ENCODE measurements around the gene STK10. TPM values are rescaled to one million over a fixed set of nuclear protein-coding genes. Genes with fewer than 3 reads are reported as not detected.
A peak's percentile ranks its signal among the peaks of the same experiment; 100 is the strongest.

Gene STK10
- total RNA-seq, 1 donor from 2014 or later, result 60.2 TPM

- H3K27me3 ChIP-seq (ENCODE audit: insufficient read depth, low read length), result no peaks in the 10 kb centered on the region
- peaks cover 24% of the 10 kb centered on the region for H3K4me1 ChIP-seq (ENCODE audit: insufficient read depth, low read length)
- H3K36me3 ChIP-seq (ENCODE audit: insufficient read depth, low read length), result peaks cover 2% of the 10 kb centered on the region
- Mint-ChIP-seq H3K4me1 (ENCODE audit: low read depth, unreplicated experiment) (peaks cover 47% of the 10 kb centered on the region), H3K9me3 (ENCODE audit: unreplicated experiment) (no peaks in the 10 kb centered on the region), H3K36me3 (ENCODE audit: low read depth, unreplicated experiment) (peaks cover 28% of the 10 kb centered on the region), H3K27me3 (ENCODE audit: low read depth, unreplicated experiment) (no peaks in the 10 kb centered on the region), H3K27ac (ENCODE audit: unreplicated experiment) (peak overlapping the region; percentile 83), H3K4me3 (ENCODE audit: unreplicated experiment) (peak overlapping the region; percentile 21)
- H3K27ac ChIP-seq (ENCODE audit: low read depth, low read length), result no peak overlapping the region
- no peak overlapping the region for H3K4me2 ChIP-seq (ENCODE audit: low read length)
- H4K20me1 ChIP-seq (ENCODE audit: insufficient read depth, low read length), result peaks cover 88% of the 10 kb centered on the region
- H3K9ac ChIP-seq (ENCODE audit: low read length), result no peak overlapping the region
- H3K79me2 ChIP-seq (ENCODE audit: insufficient read depth, low read length), result peaks cover 66% of the 10 kb centered on the region
- no peaks in the 10 kb centered on the region for H3K9me3 ChIP-seq (ENCODE audit: insufficient read depth, low read depth, low read length)
- H2AFZ ChIP-seq (ENCODE audit: low read depth, low read length), result no peak overlapping the region
- FAIRE-seq (no peak), DNase-seq (ENCODE audit: low read depth) (no peak)
- H3K4me3 ChIP-seq (ENCODE audit: insufficient read depth, low read depth, low read length), result no peak overlapping the region
- TF ChIP-seq, protein P1, sequence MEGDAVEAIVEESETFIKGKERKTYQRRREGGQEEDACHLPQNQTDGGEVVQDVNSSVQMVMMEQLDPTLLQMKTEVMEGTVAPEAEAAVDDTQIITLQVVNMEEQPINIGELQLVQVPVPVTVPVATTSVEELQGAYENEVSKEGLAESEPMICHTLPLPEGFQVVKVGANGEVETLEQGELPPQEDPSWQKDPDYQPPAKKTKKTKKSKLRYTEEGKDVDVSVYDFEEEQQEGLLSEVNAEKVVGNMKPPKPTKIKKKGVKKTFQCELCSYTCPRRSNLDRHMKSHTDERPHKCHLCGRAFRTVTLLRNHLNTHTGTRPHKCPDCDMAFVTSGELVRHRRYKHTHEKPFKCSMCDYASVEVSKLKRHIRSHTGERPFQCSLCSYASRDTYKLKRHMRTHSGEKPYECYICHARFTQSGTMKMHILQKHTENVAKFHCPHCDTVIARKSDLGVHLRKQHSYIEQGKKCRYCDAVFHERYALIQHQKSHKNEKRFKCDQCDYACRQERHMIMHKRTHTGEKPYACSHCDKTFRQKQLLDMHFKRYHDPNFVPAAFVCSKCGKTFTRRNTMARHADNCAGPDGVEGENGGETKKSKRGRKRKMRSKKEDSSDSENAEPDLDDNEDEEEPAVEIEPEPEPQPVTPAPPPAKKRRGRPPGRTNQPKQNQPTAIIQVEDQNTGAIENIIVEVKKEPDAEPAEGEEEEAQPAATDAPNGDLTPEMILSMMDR (IDR thresholded peaks at IDR 0.05; ENCODE audit: insufficient read depth, low read depth, low read length), result no peak
- no peak for TF ChIP-seq EZH2 (IDR thresholded peaks at IDR 0.05; ENCODE audit: insufficient read depth, low read length)
These were observed 41.9 kb downstream of the STK10 start for GRCh38 chr5:172145870-172146747.

GRCh38 chr5:172144931-172145869 is 42.8 kb downstream of the STK10 start:
- H3K27ac Mint-ChIP-seq (ENCODE audit: unreplicated experiment), result peak overlapping the region; percentile 5
- peaks cover 86% of the 10 kb centered on the region for H4K20me1 ChIP-seq (ENCODE audit: insufficient read depth, low read length)
- no peak overlapping the region for H3K4me2 ChIP-seq (ENCODE audit: low read length)
- no peak for DNase-seq (ENCODE audit: low read depth)
- H3K36me3 Mint-ChIP-seq (ENCODE audit: low read depth, unreplicated experiment), result peaks cover 21% of the 10 kb centered on the region
- TF ChIP-seq, protein P1 (IDR thresholded peaks at IDR 0.05; ENCODE audit: insufficient read depth, low read depth, low read length), result no peak
- TF ChIP-seq EZH2 (IDR thresholded peaks at IDR 0.05; ENCODE audit: insufficient read depth, low read length), result no peak
- H3K9ac ChIP-seq (ENCODE audit: low read length), result no peak overlapping the region
- H3K79me2 ChIP-seq (ENCODE audit: insufficient read depth, low read length), result peaks cover 71% of the 10 kb centered on the region
- no peaks in the 10 kb centered on the region for H3K27me3 Mint-ChIP-seq (ENCODE audit: low read depth, unreplicated experiment)
- no peak for FAIRE-seq
- H3K36me3 ChIP-seq (ENCODE audit: insufficient read depth, low read length), result peaks cover 2% of the 10 kb centered on the region
- peaks cover 50% of the 10 kb centered on the region for H3K4me1 Mint-ChIP-seq (ENCODE audit: low read depth, unreplicated experiment)
- no peak overlapping the region for H3K4me3 Mint-ChIP-seq (ENCODE audit: unreplicated experiment)
- H3K9me3 Mint-ChIP-seq (ENCODE audit: unreplicated experiment), result no peaks in the 10 kb centered on the region
- no peak overlapping the region for H2AFZ ChIP-seq (ENCODE audit: low read depth, low read length)
- H3K27ac ChIP-seq (ENCODE audit: low read depth, low read length), result no peak overlapping the region
- H3K27me3 ChIP-seq (ENCODE audit: insufficient read depth, low read length), result no peaks in the 10 kb centered on the region
- no peaks in the 10 kb centered on the region for H3K9me3 ChIP-seq (ENCODE audit: insufficient read depth, low read depth, low read length)
- H3K4me3 ChIP-seq (ENCODE audit: insufficient read depth, low read depth, low read length), result no peak overlapping the region
- peaks cover 24% of the 10 kb centered on the region for H3K4me1 ChIP-seq (ENCODE audit: insufficient read depth, low read length)
